Neural cell (in vitro differentiated cells): Measurements from ENCODE around the gene HLA-DRB1. TPM values are rescaled to one million over a fixed set of nuclear protein-coding genes. Genes with fewer than 3 reads are reported as not detected.

ENCODE experiments used
- H2AFZ ChIP-seq: fragments of 200-600, 300-800 bp; sonication (generic), shearing (Covaris generic); 2 replicates; pipeline ENCODE4 v1.6.0; 2014; ENCODE audit warnings: low read depth, mild to moderate bottlenecking, antibody characterized with exemption, low read length, moderate library complexity
- H3F3A ChIP-seq: fragments of 200-600 bp; shearing (Covaris generic); 2 replicates; pipeline ENCODE4 v1.6.1; 2016; ENCODE audit warnings: mild to moderate bottlenecking, moderate library complexity, mixed read lengths, antibody characterized with exemption, low read length; ENCODE audit not compliant: insufficient read depth, poor library complexity, severe bottlenecking
- H3K27ac ChIP-seq: fragments of 200-600, 300-800 bp; sonication (generic), shearing (Covaris generic); 2 replicates; pipeline ENCODE4 v1.5.1; 2014; ENCODE audit warnings: mild to moderate bottlenecking, low read length, moderate library complexity
- H3K27me3 ChIP-seq: fragments of 300-800, 200-600 bp; sonication (generic), shearing (Covaris generic); 2 replicates; pipeline ENCODE4 v1.6.0; 2014; ENCODE audit warnings: mild to moderate bottlenecking, low read depth, low read length, moderate library complexity; ENCODE audit not compliant: insufficient read depth
- H3K36me3 ChIP-seq: fragments of 300-800, 200-600 bp; sonication (generic), shearing (Covaris generic); 2 replicates; pipeline ENCODE4 v1.5.1; 2014; ENCODE audit warnings: mild to moderate bottlenecking, antibody characterized with exemption, low read length, moderate library complexity; ENCODE audit not compliant: insufficient read depth
- H3K4me2 ChIP-seq: fragments of 300-800, 200-600 bp; sonication (generic), shearing (Covaris generic); 2 replicates; pipeline ENCODE4 v1.6.0; 2014; ENCODE audit warnings: mild to moderate bottlenecking, low read length
- H3K4me3 ChIP-seq: fragments of 300-800, 200-600 bp; sonication (generic), shearing (Covaris generic); 2 replicates; pipeline ENCODE4 v1.5.1; 2014; ENCODE audit warnings: mild to moderate bottlenecking, low read length, moderate library complexity
- H3K79me2 ChIP-seq: fragments of 200-600 bp; shearing (Covaris generic); replicated peaks from 2 replicates; pipeline ENCODE4 v1.6.0; 2014; ENCODE audit warnings: mild to moderate bottlenecking, low read length, moderate library complexity; ENCODE audit not compliant: insufficient read depth
- H3K9ac ChIP-seq: fragments of 300-800, 200-600 bp; sonication (generic), shearing (Covaris generic); 2 replicates; pipeline ENCODE4 v1.6.1; 2016; ENCODE audit warnings: mild to moderate bottlenecking, low read length, mixed read lengths
- H3K9me2 ChIP-seq: fragments of 200-600 bp; shearing (Covaris generic); 2 replicates; pipeline ENCODE4 v1.6.1; 2016; ENCODE audit warnings: mild to moderate bottlenecking, low read length, mixed read lengths; ENCODE audit not compliant: insufficient read depth
- H3K9me3 ChIP-seq: fragments of 200-600, 300-800 bp; sonication (generic), shearing (Covaris generic); 2 replicates; pipeline ENCODE4 v1.6.1; 2016; ENCODE audit warnings: mild to moderate bottlenecking, mixed run types, low read length, moderate library complexity, mixed read lengths
- H4K20me1 ChIP-seq: fragments of 200-600 bp; shearing (Covaris generic); 2 replicates; pipeline ENCODE4 v1.6.1; 2016; ENCODE audit warnings: mild to moderate bottlenecking, mixed run types; ENCODE audit not compliant: insufficient read depth
- CTCF ChIP-seq: fragments of 450-650 bp; IDR thresholded peaks from 2 replicates; pipeline ENCODE4 v1.5.1; 2014; ENCODE audit warnings: antibody characterized with exemption, mild to moderate bottlenecking, moderate library complexity; ENCODE audit not compliant: poor library complexity, severe bottlenecking
- EP300 ChIP-seq: fragments of 450-650 bp; conservative IDR thresholded peaks from 2 replicates; pipeline ENCODE4 v1.6.1; 2014; ENCODE audit warnings: antibody characterized with exemption, mild to moderate bottlenecking, moderate library complexity; ENCODE audit not compliant: poor library complexity, severe bottlenecking
- EZH2 ChIP-seq: fragments of 200-600, 300-800 bp; shearing (Covaris generic), sonication (generic); IDR thresholded peaks from 2 replicates; pipeline ENCODE4 v1.6.1; 2014; ENCODE audit warnings: antibody characterized with exemption, low read length, borderline replicate concordance, mild to moderate bottlenecking; ENCODE audit not compliant: insufficient read depth, poor library complexity, severe bottlenecking
- MXI1 ChIP-seq: fragments of 450-650 bp; conservative IDR thresholded peaks from 2 replicates; pipeline ENCODE4 v1.6.1; 2014; ENCODE audit warnings: antibody characterized with exemption, mild to moderate bottlenecking; ENCODE audit not compliant: poor library complexity, severe bottlenecking
- POLR2AphosphoS5 ChIP-seq: IDR thresholded peaks from 2 replicates; pipeline ENCODE4 v1.6.1; 2012
- RAD21 ChIP-seq: fragments of 450-650 bp; conservative IDR thresholded peaks from 2 replicates; pipeline ENCODE4 v1.6.1; 2014; ENCODE audit warnings: antibody characterized with exemption, mild to moderate bottlenecking, moderate library complexity
- REST ChIP-seq: IDR thresholded peaks from 2 replicates; pipeline ENCODE4 v1.6.1; 2012; ENCODE audit warnings: borderline replicate concordance
- SMC3 ChIP-seq: fragments of 450-650 bp; conservative IDR thresholded peaks from 2 replicates; pipeline ENCODE4 v1.6.1; 2014; ENCODE audit warnings: antibody characterized with exemption, mild to moderate bottlenecking, moderate library complexity; ENCODE audit not compliant: poor library complexity
- TAF1 ChIP-seq: IDR thresholded peaks from 2 replicates; pipeline ENCODE4 v1.6.1; 2012; ENCODE audit warnings: low read depth
- polyA plus RNA-seq: library from polyadenylated mRNA; depleted of rRNA; stranded (reverse); fragments of >200 nt; gene quantifications from 2 replicates; pipeline ENCODE4 v1.2.3, GENCODE V29; 2014

HLA-DRB1 gene
- polyA plus RNA-seq, 1 donor from 2014 or later = not detected

- H4K20me1 ChIP-seq = no peaks in the 10 kb centered on the region
- H3K9me2 ChIP-seq = no peaks in the 10 kb centered on the region
- no peaks in the 10 kb centered on the region for H3K27me3 ChIP-seq
- no peaks in the 10 kb centered on the region for H3F3A ChIP-seq
- no peak for TF ChIP-seq EZH2
- no peak for TF ChIP-seq POLR2AphosphoS5
- no peak for TF ChIP-seq RAD21
- no peak for TF ChIP-seq MXI1
- TF ChIP-seq TAF1 = no peak
- no peak for TF ChIP-seq CTCF
- TF ChIP-seq SMC3 = no peak
- TF ChIP-seq REST = no peak
- no peak for TF ChIP-seq EP300
- no peak overlapping the region for H3K4me2 ChIP-seq
- no peak overlapping the region for H2AFZ ChIP-seq
- no peak overlapping the region for H3K27ac ChIP-seq
- H3K4me3 ChIP-seq = no peak overlapping the region
- no peaks in the 10 kb centered on the region for H3K79me2 ChIP-seq
- no peaks in the 10 kb centered on the region for H3K36me3 ChIP-seq
- H3K9me3 ChIP-seq = no peaks in the 10 kb centered on the region
- no peak overlapping the region for H3K9ac ChIP-seq
Observed at GRCh38 chr6:32627249-32627648, 37.6 kb upstream of the HLA-DRB1 start.

GRCh38 chr6:32625137-32625536 lies 35.5 kb upstream of the HLA-DRB1 start:
- H3K27ac ChIP-seq = no peak overlapping the region
- no peaks in the 10 kb centered on the region for H3K36me3 ChIP-seq
- no peaks in the 10 kb centered on the region for H3K9me2 ChIP-seq
- no peak overlapping the region for H2AFZ ChIP-seq
- H3K27me3 ChIP-seq = no peaks in the 10 kb centered on the region
- H3K9ac ChIP-seq = no peak overlapping the region
- H3F3A ChIP-seq = no peaks in the 10 kb centered on the region
- H3K4me3 ChIP-seq = no peak overlapping the region
- H4K20me1 ChIP-seq = no peaks in the 10 kb centered on the region
- TF ChIP-seq EP300 (no peak), CTCF (no peak), EZH2 (no peak), MXI1 (no peak)
- H3K4me2 ChIP-seq = no peak overlapping the region
- H3K9me3 ChIP-seq = no peaks in the 10 kb centered on the region
- no peaks in the 10 kb centered on the region for H3K79me2 ChIP-seq
